A673 (cell line): ENCODE results near the gene MYO5A. TPM values are rescaled to one million over a fixed set of nuclear protein-coding genes. Genes with fewer than 3 reads are reported as not detected.

Source experiments
- BruUV-seq: library from RNA; stranded (reverse); fragments of 400-500 nt; replicated peaks from 2 replicates; lab custom pipeline; 2021; lab: Mats Ljungman, UMichigan
- CTCF ChIA-PET: fragments of 300-600 bp; sonication (Branson Sonifier 250); formaldehyde crosslinking; loops from one replicate; lab custom pipeline; 2022; ENCODE audit warnings: antibody characterized with exemption; lab: Charles Lee
- POLR2A ChIA-PET: fragments of 300-600 bp; sonication (Branson Sonifier 250); formaldehyde crosslinking; loops from one replicate; lab custom pipeline; 2022; ENCODE audit warnings: antibody characterized with exemption; ENCODE audit not compliant: low non-redundant PET; lab: Charles Lee
- DNase-seq: peaks from one replicate; pipeline ENCODE4 v3.0.0-alpha.2; 2015; ENCODE audit warnings: low spot score
- H3K27ac ChIP-seq: fragments of 200-600 bp; sonication (generic); 2 replicates; pipeline ENCODE4 v1.5.1; 2016; ENCODE audit warnings: mixed run types, low read depth, mild to moderate bottlenecking, mixed read lengths, antibody characterized with exemption, low read length; ENCODE audit not compliant: poor library complexity, severe bottlenecking
- H3K27me3 ChIP-seq: fragments of 200-600 bp; sonication (generic); replicated peaks from 2 replicates; pipeline ENCODE4 v1.6.1; 2017; ENCODE audit warnings: mixed run types, low read depth, mild to moderate bottlenecking, mixed read lengths, antibody characterized with exemption, low read length; ENCODE audit not compliant: insufficient read depth, poor library complexity
- H3K36me3 ChIP-seq: fragments of 200-600 bp; sonication (generic); 2 replicates; pipeline ENCODE4 v1.6.1; 2016; ENCODE audit warnings: mixed run types, mild to moderate bottlenecking, mixed read lengths, antibody characterized with exemption, low read length; ENCODE audit not compliant: insufficient read depth, poor library complexity, severe bottlenecking
- H3K4me1 ChIP-seq: fragments of 200-600 bp; sonication (generic); 2 replicates; pipeline ENCODE4 v1.6.1; 2017; ENCODE audit warnings: mixed run types, mild to moderate bottlenecking, mixed read lengths, antibody characterized with exemption, low read length; ENCODE audit not compliant: insufficient read depth, poor library complexity, severe bottlenecking
- H3K4me3 ChIP-seq: fragments of 200-600 bp; sonication (generic); 2 replicates; pipeline ENCODE4 v1.5.1; 2016; ENCODE audit warnings: low read depth, mixed run types, mild to moderate bottlenecking, mixed read lengths, low read length; ENCODE audit not compliant: poor library complexity, severe bottlenecking
- H3K9me3 ChIP-seq: fragments of 200-600 bp; sonication (generic); 2 replicates; pipeline ENCODE4 v1.6.1; 2016; ENCODE audit warnings: mixed run types, low read depth, mild to moderate bottlenecking, mixed read lengths, antibody characterized with exemption, low read length; ENCODE audit not compliant: poor library complexity, severe bottlenecking
- CTCF ChIP-seq: fragments of 300-800, 200-600 bp; sonication (generic); conservative IDR thresholded peaks from 2 replicates; pipeline ENCODE4 v1.5.1; 2017; ENCODE audit warnings: low read depth, mild to moderate bottlenecking, antibody characterized with exemption, low read length, moderate library complexity, mixed read lengths
- EZH2 ChIP-seq: fragments of 200-600 bp; sonication (generic); IDR thresholded peaks from 2 replicates; pipeline ENCODE4 v1.6.1; 2017; ENCODE audit warnings: borderline replicate concordance, low read depth, mild to moderate bottlenecking, mixed read lengths, antibody characterized with exemption, low read length; ENCODE audit not compliant: poor library complexity, severe bottlenecking
- intact Hi-C: fragments of 100-400 bp; cut with micrococcal nuclease; formaldehyde crosslinking; loops from one replicate; pipeline ENCODE4 v1.10.0; 2022; ENCODE audit not compliant: unreplicated experiment
- total RNA-seq: library from RNA; stranded (reverse); gene quantifications from 2 replicates; pipeline ENCODE4 v1.2.3, GENCODE V29; 2021

MYO5A gene
- total RNA-seq, 1 experiment from 2014 or later = 16.8 TPM

- H3K27me3 ChIP-seq = no peaks in the 10 kb centered on the region
- intact Hi-C loops = no loop called here
- ChIA-PET CTCF (no interaction called here), POLR2A (no interaction called here)
- no peak for TF ChIP-seq EZH2
- no peak for TF ChIP-seq CTCF
- no peaks in the 10 kb centered on the region for H3K36me3 ChIP-seq
- H3K9me3 ChIP-seq = no peaks in the 10 kb centered on the region
- no peak for DNase-seq
- no peaks in the 10 kb centered on the region for H3K4me1 ChIP-seq
- no peak overlapping the region for H3K27ac ChIP-seq
- BruUV-seq = no TSS peak
- no peak overlapping the region for H3K4me3 ChIP-seq
Measured at GRCh38 chr15:52520421-52520820, 8.3 kb downstream of the MYO5A start.

- no peaks in the 10 kb centered on the region for H3K27me3 ChIP-seq
- no peaks in the 10 kb centered on the region for H3K4me1 ChIP-seq
- no TSS peak for BruUV-seq
- no peak overlapping the region for H3K27ac ChIP-seq
- TF ChIP-seq CTCF = no peak
- TF ChIP-seq EZH2 = no peak
- no peaks in the 10 kb centered on the region for H3K9me3 ChIP-seq
- intact Hi-C loops = no loop called here
- H3K36me3 ChIP-seq = no peaks in the 10 kb centered on the region
- H3K4me3 ChIP-seq = no peak overlapping the region
- DNase-seq = no peak
- ChIA-PET POLR2A (no interaction called here), CTCF (no interaction called here)
Measured at GRCh38 chr15:52518487-52519371, 10.0 kb downstream of the MYO5A start.

- no peaks in the 10 kb centered on the region for H3K27me3 ChIP-seq
- DNase-seq = no peak
- intact Hi-C loops = no loop called here
- ChIA-PET CTCF (no interaction called here), POLR2A (no interaction called here)
- BruUV-seq = no TSS peak
- no peaks in the 10 kb centered on the region for H3K9me3 ChIP-seq
- no peaks in the 10 kb centered on the region for H3K4me1 ChIP-seq
- TF ChIP-seq EZH2 (no peak), CTCF (no peak)
- H3K4me3 ChIP-seq = no peak overlapping the region
- H3K27ac ChIP-seq = no peak overlapping the region
- no peaks in the 10 kb centered on the region for H3K36me3 ChIP-seq
Measured at GRCh38 chr15:52517014-52517413, 11.7 kb downstream of the MYO5A start.
